IMR-90 (cell line): ENCODE data around the gene TBC1D16. TPM values are rescaled to one million over a fixed set of nuclear protein-coding genes. Genes with fewer than 3 reads are reported as not detected.

Experiments used
- ATAC-seq: fragments of 200-7000 bp; cut with Tn5 transposase; 2 replicates; pipeline ENCODE4 v1.9.1; 2020; ENCODE audit warnings: low read depth, mild to moderate bottlenecking, moderate library complexity
- BruUV-seq: library from RNA; stranded (reverse); fragments of 400-500 nt; replicated peaks from 2 replicates; lab custom pipeline; 2021; lab: Mats Ljungman, UMichigan
- CTCF ChIA-PET: fragments of 300-600 bp; formaldehyde crosslinking; extraction: SDS; loops from one replicate; lab custom pipeline; 2021; ENCODE audit warnings: antibody characterized with exemption; lab: Yijun Ruan, JAX
- POLR2A ChIA-PET: fragments of 300-600 bp; sonication (Branson Sonifier 250); formaldehyde crosslinking; loops from one replicate; lab custom pipeline; 2022; ENCODE audit warnings: antibody characterized with exemption; ENCODE audit not compliant: unreplicated experiment; lab: Charles Lee
- DNase-seq: peaks from one replicate; pipeline ENCODE4 v3.0.0; 2013
- H2AFZ ChIP-seq: replicated peaks from 2 replicates; pipeline ENCODE3; 2013; ENCODE audit warnings: low read length, mild to moderate bottlenecking; ENCODE audit not compliant: poor library complexity
- H2AK5ac ChIP-seq: 2 replicates; pipeline ENCODE4 v1.6.1; 2013; ENCODE audit warnings: low read depth, low read length, inconsistent platforms
- H2AK9ac ChIP-seq: replicated peaks from 2 replicates; pipeline ENCODE3; 2013; ENCODE audit warnings: mild to moderate bottlenecking, low read depth, low read length, moderate library complexity; ENCODE audit not compliant: poor library complexity
- H2BK120ac ChIP-seq: 2 replicates; pipeline ENCODE4 v1.6.1; 2013; ENCODE audit warnings: low read depth, low read length, inconsistent platforms
- H2BK15ac ChIP-seq: 3 replicates; pipeline ENCODE4 v1.6.1; 2013; ENCODE audit warnings: low read depth, low read length, inconsistent platforms
- H2BK20ac ChIP-seq: 2 replicates; pipeline ENCODE4 v1.6.1; 2013; ENCODE audit warnings: low read depth, mild to moderate bottlenecking, inconsistent platforms, low read length, moderate library complexity
- H2BK5ac ChIP-seq: 2 replicates; pipeline ENCODE4 v1.6.1; 2013; ENCODE audit warnings: mild to moderate bottlenecking, low read depth, low read length, inconsistent platforms; ENCODE audit not compliant: poor library complexity, severe bottlenecking
- H3K14ac ChIP-seq: replicated peaks from 2 replicates; pipeline ENCODE4 v1.6.1; 2013; ENCODE audit warnings: low read depth, low read length, inconsistent platforms
- H3K18ac ChIP-seq: 2 replicates; pipeline ENCODE4 v1.6.1; 2013; ENCODE audit warnings: low read depth, low read length, control low read depth
- H3K23ac ChIP-seq: 2 replicates; pipeline ENCODE4 v1.6.1; 2013; ENCODE audit warnings: low read depth, low read length, inconsistent platforms
- H3K27ac ChIP-seq: 2 replicates; pipeline ENCODE4 v1.5.1; 2013; ENCODE audit warnings: mild to moderate bottlenecking, control low read depth, low read length; ENCODE audit not compliant: insufficient read depth
- H3K27me3 ChIP-seq: 2 replicates; pipeline ENCODE4 v1.6.1; 2013; ENCODE audit warnings: low read length; ENCODE audit not compliant: control insufficient read depth, insufficient read depth
- H3K36me3 ChIP-seq: 2 replicates; pipeline ENCODE4 v1.6.1; 2013; ENCODE audit warnings: low read length, mixed read lengths; ENCODE audit not compliant: control insufficient read depth, insufficient read depth
- H3K4ac ChIP-seq: 2 replicates; pipeline ENCODE4 v1.6.1; 2013; ENCODE audit warnings: low read depth, low read length, inconsistent platforms
- H3K4me1 ChIP-seq: 2 replicates; pipeline ENCODE4 v1.6.1; 2013; ENCODE audit warnings: low read length, mixed read lengths; ENCODE audit not compliant: control insufficient read depth, insufficient read depth
- H3K4me2 ChIP-seq: 2 replicates; pipeline ENCODE4 v1.6.1; 2013; ENCODE audit warnings: low read depth, mild to moderate bottlenecking, control low read depth, low read length, moderate library complexity
- H3K4me3 ChIP-seq: 2 replicates; pipeline ENCODE4 v1.5.1; 2013; ENCODE audit warnings: low read depth, mild to moderate bottlenecking, control low read depth, low read length, moderate library complexity; ENCODE audit not compliant: insufficient read depth
- H3K56ac ChIP-seq: 2 replicates; pipeline ENCODE4 v1.6.1; 2013; ENCODE audit warnings: low read length, inconsistent platforms; ENCODE audit not compliant: insufficient read depth; ENCODE audit errors: extremely low read depth
- H3K79me1 ChIP-seq, 2 experiments: 2 replicates each; pipeline ENCODE4 v1.6.1; 2013; ENCODE audit warnings: low read length in 2 of 2, inconsistent platforms in 1 of 2, low read depth in 1 of 2
- H3K9ac ChIP-seq: 2 replicates; pipeline ENCODE4 v1.6.1; 2013; ENCODE audit warnings: low read depth, low read length, control low read depth
- H3K9me1 ChIP-seq: 2 replicates; pipeline ENCODE4 v1.6.1; 2013; ENCODE audit warnings: low read length, inconsistent platforms; ENCODE audit not compliant: insufficient read depth
- H3K9me3 ChIP-seq: 2 replicates; pipeline ENCODE4 v1.6.1; 2013; ENCODE audit warnings: low read length; ENCODE audit not compliant: control insufficient read depth, insufficient read depth
- H4K20me1 ChIP-seq: 2 replicates; pipeline ENCODE4 v1.6.1; 2013; ENCODE audit warnings: low read length, inconsistent platforms; ENCODE audit not compliant: insufficient read depth
- H4K5ac ChIP-seq: 2 replicates; pipeline ENCODE4 v1.6.1; 2013; ENCODE audit warnings: mild to moderate bottlenecking, low read depth, low read length, control low read depth
- H4K8ac ChIP-seq, 2 experiments: 2 replicates each; pipeline ENCODE4 v1.6.1; 2013; ENCODE audit warnings: low read depth in 2 of 2, low read length in 2 of 2, control low read depth in 1 of 2, inconsistent platforms in 1 of 2
- H4K91ac ChIP-seq: 2 replicates; pipeline ENCODE4 v1.6.1; 2013; ENCODE audit warnings: low read depth, low read length, inconsistent platforms; ENCODE audit not compliant: insufficient read depth
- CTCF ChIP-seq: conservative IDR thresholded peaks from 2 replicates; pipeline ENCODE4 v1.5.1; 2012; ENCODE audit warnings: mild to moderate bottlenecking, low read depth, low read length, improper control_type of control experiment
- MAFK ChIP-seq: IDR thresholded peaks from 2 replicates; pipeline ENCODE4 v1.6.1; 2012; ENCODE audit warnings: low read depth, low read length, improper control_type of control experiment
- SMC3 ChIP-seq: fragments of 150-350 bp; IDR thresholded peaks from 2 replicates; pipeline ENCODE4 v1.6.1; 2016; ENCODE audit warnings: low read depth, mild to moderate bottlenecking, antibody characterized with exemption, low read length, moderate library complexity
- WGBS, 2 experiments: methylation state at CpG; one replicate each; pipeline versions ENCODE4 v1.1.5 to v1.1.7; 2013; ENCODE audit warnings: missing lambda C conversion rate in 2 of 2; ENCODE audit not compliant: insufficient read length in 1 of 2; ENCODE audit errors: extremely low coverage in 2 of 2; 5-methylcytosine and 5-hydroxymethylcytosine counted together
- dilution Hi-C: fragments of 300-500 bp; cut with HindIII; formaldehyde crosslinking; loops from one replicate; pipeline ENCODE4 v1.14.3; 2018; ENCODE audit warnings: low sequenced_read_pairs; ENCODE audit not compliant: unreplicated experiment
- in situ Hi-C: fragments of 300-500 bp; cut with MboI; formaldehyde crosslinking; loops from 3 replicates; pipeline ENCODE4 v1.14.3; 2019; ENCODE audit warnings: low sequenced_read_pairs, inconsistent platforms, mixed read lengths
- intact Hi-C: fragments of 100-400 bp; cut with micrococcal nuclease; formaldehyde crosslinking; loops from 2 replicates; pipeline ENCODE4 v1.10.0; 2022
- polyA plus RNA-seq, 3 experiments: library from polyadenylated mRNA; depleted of rRNA; stranded (reverse); fragments of >200 nt; gene quantifications; 2 replicates each; pipeline ENCODE4 v1.2.3, GENCODE V29; 2012; ENCODE audit warnings: low replicate concordance in 1 of 3
- total RNA-seq: library from RNA; depleted of rRNA; stranded (reverse); fragments of >200 nt; gene quantifications from 2 replicates; pipeline ENCODE4 v1.2.3, GENCODE V29; 2012

TBC1D16 gene
- total and polyA plus RNA-seq, 2 of the 4 experiments (the other 2 are of a cell fraction) = 10.1 to 16.7 TPM

- intact Hi-C loops = no loop called here
- peak overlapping the region; percentile 34 for H2AFZ ChIP-seq
- peak; percentile 25 for DNase-seq
Measured at GRCh38 chr17:79925242-79925957, 110.3 kb downstream of the TBC1D16 start.

More at GRCh38 chr17:79925242-79925957, 110.3 kb downstream of the TBC1D16 start:
- H3K23ac ChIP-seq = no peak overlapping the region
- no peak overlapping the region for H2BK120ac ChIP-seq
- H2BK20ac ChIP-seq = no peak overlapping the region
- no peaks in the 10 kb centered on the region for H3K4me1 ChIP-seq
- TF ChIP-seq SMC3 (0 out of 2 replicates have a peak, but pooled peaks have one; percentile 13), MAFK (no peak), CTCF (0 out of 2 replicates have a peak, but pooled peaks have one; percentile 5)
- 24% methylated on average over 4 of the region's 29 CpGs; no CpG with 5 or more reads in 1 of the 2 experiments for WGBS, 2 experiments
- no peak overlapping the region for H3K9ac ChIP-seq
- no peak overlapping the region for H2AK5ac ChIP-seq
- H3K14ac ChIP-seq = no peak overlapping the region
- H2BK5ac ChIP-seq = no peak overlapping the region
- peaks cover 60% of the 10 kb centered on the region for H3K27me3 ChIP-seq
- ChIA-PET CTCF (no interaction called here), POLR2A (no interaction called here)
- H3K18ac ChIP-seq = no peak overlapping the region
- no peak overlapping the region for H2BK15ac ChIP-seq
- no peak overlapping the region for H4K91ac ChIP-seq
- no TSS peak for BruUV-seq
- H4K8ac ChIP-seq = no peak overlapping the region
- H4K5ac ChIP-seq = no peak overlapping the region
- no peaks in the 10 kb centered on the region for H3K9me3 ChIP-seq
- ATAC-seq = peak; percentile 39
- H3K4me3 ChIP-seq = no peak overlapping the region
- no peak overlapping the region for H2AK9ac ChIP-seq
- in situ Hi-C loops (no loop called here), dilution Hi-C loops (no loop called here)
- H3K56ac ChIP-seq = no peak overlapping the region
- no peaks in the 10 kb centered on the region for H3K36me3 ChIP-seq
- no peaks in the 10 kb centered on the region for H3K79me1 ChIP-seq
- H3K27ac ChIP-seq = no peak overlapping the region
- no peaks in the 10 kb centered on the region for H3K9me1 ChIP-seq
- H3K4me2 ChIP-seq = no peak overlapping the region
- H4K20me1 ChIP-seq = no peaks in the 10 kb centered on the region
- no peak overlapping the region for H3K4ac ChIP-seq
